Activated naive CD4-positive, alpha-beta T cell treated with anti-CD3 and anti-CD28 coated beads, Interleukin-2, amount 10 ng/mL, durations not matched to agents 7 days and 5 days (primary cell): ENCODE measurements around the gene STRADB.
"Not testable (repeated sequence)": the region's sequence is repeated elsewhere in the genome, so short reads cannot be mapped to it uniquely, and the experiment has no call there.

Source experiments
- CTCF ChIA-PET: fragments of 350-600 bp; sonication (Branson Sonifier 250); formaldehyde crosslinking; loops from one replicate; lab custom pipeline; 2021; ENCODE audit warnings: antibody characterized with exemption; lab: Charles Lee
- DNase-seq: peaks from one replicate; pipeline ENCODE4 v3.0.0-alpha.2; 2020
- H3K27ac Mint-ChIP-seq: one replicate; pipeline ENCODE4 v1.8.0; 2021; ENCODE audit warnings: mild to moderate bottlenecking, moderate library complexity, mixed read lengths
- H3K27me3 Mint-ChIP-seq: one replicate; pipeline ENCODE4 v1.8.0; 2021; ENCODE audit warnings: mild to moderate bottlenecking, mixed read lengths
- H3K36me3 Mint-ChIP-seq: one replicate; pipeline ENCODE4 v1.8.0; 2021; ENCODE audit warnings: mixed read lengths
- H3K4me1 Mint-ChIP-seq: one replicate; pipeline ENCODE4 v1.8.0; 2021; ENCODE audit warnings: mixed read lengths
- H3K4me3 Mint-ChIP-seq: one replicate; pipeline ENCODE4 v1.8.0; 2021; ENCODE audit warnings: mild to moderate bottlenecking, moderate library complexity, mixed read lengths
- H3K9me3 Mint-ChIP-seq: one replicate; pipeline ENCODE4 v1.8.0; 2021; ENCODE audit warnings: mixed read lengths

STRADB gene

GRCh38 chr2:201414099-201415023 lies 37.2 kb upstream of the STRADB start:
- no peaks in the 10 kb centered on the region for H3K27me3 Mint-ChIP-seq
- no peak overlapping the region for H3K27ac Mint-ChIP-seq
- H3K9me3 Mint-ChIP-seq, result peaks cover 4% of the 10 kb centered on the region
- CTCF ChIA-PET, result interaction anchor here (0.8 to 2.3 kb wide), 3 partner anchors 10 to 37 kb away, joined by 3 to 7 read pairs (median 3); partner anchors contain the start of genes STRADB and TRAK2
- peaks cover 20% of the 10 kb centered on the region for H3K4me1 Mint-ChIP-seq
- peak; percentile 25 for DNase-seq
- H3K4me3 Mint-ChIP-seq, result no peak overlapping the region
- peaks cover 37% of the 10 kb centered on the region for H3K36me3 Mint-ChIP-seq

GRCh38 chr2:201415149-201415548 lies 36.4 kb upstream of the STRADB start:
- Mint-ChIP-seq H3K36me3 (peaks cover 43% of the 10 kb centered on the region), H3K27ac (no peak overlapping the region), H3K4me1 (peaks cover 25% of the 10 kb centered on the region), H3K27me3 (no peaks in the 10 kb centered on the region), H3K9me3 (peaks cover 4% of the 10 kb centered on the region), H3K4me3 (no peak overlapping the region)
- CTCF ChIA-PET, result interaction anchor here (2.3 kb wide), 1 partner anchor 11 kb away, joined by 7 read pairs; no protein-coding TSS in a partner anchor
- DNase-seq, result no peak

GRCh38 chr2:201419057-201419635 lies 32.4 kb upstream of the STRADB start:
- CTCF ChIA-PET, result no interaction called here
- Mint-ChIP-seq H3K4me3 (no peak overlapping the region), H3K9me3 (no peaks in the 10 kb centered on the region), H3K27me3 (no peaks in the 10 kb centered on the region), H3K36me3 (peaks cover 32% of the 10 kb centered on the region), H3K27ac (no peak overlapping the region), H3K4me1 (peaks cover 44% of the 10 kb centered on the region)
- DNase-seq, result no peak

- CTCF ChIA-PET, result no interaction called here
- H3K27me3 Mint-ChIP-seq, result no peaks in the 10 kb centered on the region
- no peak overlapping the region for H3K4me3 Mint-ChIP-seq
- no peak for DNase-seq
- H3K9me3 Mint-ChIP-seq, result no peaks in the 10 kb centered on the region
- peaks cover 44% of the 10 kb centered on the region for H3K4me1 Mint-ChIP-seq
- H3K27ac Mint-ChIP-seq, result peak overlapping the region; percentile 8
- H3K36me3 Mint-ChIP-seq, result peaks cover 32% of the 10 kb centered on the region
Observed at GRCh38 chr2:201419986-201420385, 31.6 kb upstream of the STRADB start.

- CTCF ChIA-PET, result no interaction called here
- Mint-ChIP-seq H3K27ac (no peak overlapping the region), H3K27me3 (no peaks in the 10 kb centered on the region), H3K9me3 (no peaks in the 10 kb centered on the region), H3K4me3 (no peak overlapping the region), H3K4me1 (peaks cover 44% of the 10 kb centered on the region), H3K36me3 (peaks cover 32% of the 10 kb centered on the region)
- DNase-seq, result no peak
Observed at GRCh38 chr2:201420442-201421113, 31.0 kb upstream of the STRADB start.

GRCh38 chr2:201425952-201426351 lies 25.6 kb upstream of the STRADB start:
- no peaks in the 10 kb centered on the region for H3K27me3 Mint-ChIP-seq
- peaks cover 39% of the 10 kb centered on the region for H3K36me3 Mint-ChIP-seq
- DNase-seq, result no peak
- no peak overlapping the region for H3K4me3 Mint-ChIP-seq
- peaks cover 16% of the 10 kb centered on the region for H3K9me3 Mint-ChIP-seq
- H3K27ac Mint-ChIP-seq, result no peak overlapping the region
- CTCF ChIA-PET, result interaction anchor here (0.6 kb wide), 1 partner anchor 14 kb away, joined by 3 read pairs; no protein-coding TSS in a partner anchor
- H3K4me1 Mint-ChIP-seq, result peaks cover 22% of the 10 kb centered on the region

GRCh38 chr2:201428366-201428765 lies 23.2 kb upstream of the STRADB start:
- Mint-ChIP-seq H3K4me1 (peaks cover 30% of the 10 kb centered on the region), H3K36me3 (peaks cover 47% of the 10 kb centered on the region), H3K9me3 (peaks cover 16% of the 10 kb centered on the region)
- H3K4me3 Mint-ChIP-seq, DNase-seq, H3K27me3 Mint-ChIP-seq, H3K27ac Mint-ChIP-seq, CTCF ChIA-PET: not testable (repeated sequence)

- Mint-ChIP-seq H3K4me1 (peaks cover 41% of the 10 kb centered on the region), H3K36me3 (peaks cover 46% of the 10 kb centered on the region), H3K9me3 (peaks cover 16% of the 10 kb centered on the region)
- H3K27me3 Mint-ChIP-seq, CTCF ChIA-PET, H3K4me3 Mint-ChIP-seq, H3K27ac Mint-ChIP-seq, DNase-seq: not testable (repeated sequence)
Observed at GRCh38 chr2:201429835-201430234, 21.7 kb upstream of the STRADB start.

- not testable (repeated sequence) for DNase-seq, H3K4me3 Mint-ChIP-seq, H3K27me3 Mint-ChIP-seq, H3K27ac Mint-ChIP-seq
- H3K4me1 Mint-ChIP-seq, result peaks cover 44% of the 10 kb centered on the region
- CTCF ChIA-PET, result interaction anchor here (1.5 kb wide), 1 partner anchor 17 kb away, joined by 3 read pairs; no protein-coding TSS in a partner anchor
- H3K9me3 Mint-ChIP-seq, result peaks cover 16% of the 10 kb centered on the region
- H3K36me3 Mint-ChIP-seq, result peaks cover 46% of the 10 kb centered on the region
Observed at GRCh38 chr2:201430322-201430721, 21.2 kb upstream of the STRADB start.

- Mint-ChIP-seq H3K27me3 (no peaks in the 10 kb centered on the region), H3K9me3 (peaks cover 16% of the 10 kb centered on the region), H3K27ac (peak overlapping the region; percentile 82), H3K4me1 (peaks cover 47% of the 10 kb centered on the region), H3K4me3 (no peak overlapping the region), H3K36me3 (peaks cover 47% of the 10 kb centered on the region)
- DNase-seq, result no peak
- CTCF ChIA-PET, result interaction anchor here (1.5 kb wide), 1 partner anchor 16 kb away, joined by 3 read pairs; no protein-coding TSS in a partner anchor
Observed at GRCh38 chr2:201430839-201431238, 20.7 kb upstream of the STRADB start.

- no peak for DNase-seq
- H3K27me3 Mint-ChIP-seq, result no peaks in the 10 kb centered on the region
- H3K4me1 Mint-ChIP-seq, result peaks cover 48% of the 10 kb centered on the region
- peak overlapping the region; percentile 54 for H3K4me3 Mint-ChIP-seq
- H3K27ac Mint-ChIP-seq, result peak overlapping the region; percentile 93
- peaks cover 16% of the 10 kb centered on the region for H3K9me3 Mint-ChIP-seq
- peaks cover 51% of the 10 kb centered on the region for H3K36me3 Mint-ChIP-seq
- CTCF ChIA-PET, result interaction anchor here (1.5 to 1.6 kb wide), 2 partner anchors 15 to 199 kb away, joined by 3 read pairs; no protein-coding TSS in a partner anchor
Observed at GRCh38 chr2:201432038-201432620, 19.4 kb upstream of the STRADB start.

GRCh38 chr2:201432621-201433393 lies 18.7 kb upstream of the STRADB start:
- H3K27ac Mint-ChIP-seq, result peak overlapping the region; percentile 93
- H3K27me3 Mint-ChIP-seq, result no peaks in the 10 kb centered on the region
- DNase-seq, result no peak
- peaks cover 11% of the 10 kb centered on the region for H3K9me3 Mint-ChIP-seq
- CTCF ChIA-PET, result interaction anchor here (0.8 to 1.6 kb wide), 3 partner anchors 13 to 200 kb away, joined by 3 read pairs; partner anchors contain the start of genes STRADB and TRAK2
- H3K4me1 Mint-ChIP-seq, result peaks cover 54% of the 10 kb centered on the region
- peak overlapping the region; percentile 54 for H3K4me3 Mint-ChIP-seq
- H3K36me3 Mint-ChIP-seq, result peaks cover 51% of the 10 kb centered on the region
